CD14-positive monocyte (primary cell): ENCODE data around the gene PRR15. TPM values are rescaled to one million over a fixed set of nuclear protein-coding genes. Genes with fewer than 3 reads are reported as not detected.

Experiments
- DNase-seq, 3 donors: peaks; one replicate each; pipeline ENCODE4 v3.0.0-alpha.2; 2011 to 2022
- H2AFZ ChIP-seq: 2 replicates; pipeline ENCODE4 v1.6.0; 2012; ENCODE audit warnings: mild to moderate bottlenecking, low read depth, low read length, inconsistent platforms; ENCODE audit not compliant: insufficient read depth, poor library complexity, severe bottlenecking
- H3K27ac ChIP-seq, 2 donors: 1 replicate in 1 of 2; 2 replicates in 1 of 2; pipeline ENCODE4 v1.5.1; 2012 to 2013; ENCODE audit warnings: low read length in 2 of 2, control low read depth in 1 of 2, inconsistent platforms in 1 of 2, low read depth in 1 of 2, mild to moderate bottlenecking in 1 of 2
- H3K27me3 ChIP-seq, 2 donors: one replicate each; pipeline versions ENCODE4 v1.6.0 to v1.6.1; 2011 to 2013; ENCODE audit warnings: low read length in 2 of 2; ENCODE audit not compliant: control insufficient read depth in 2 of 2, insufficient read depth in 2 of 2
- H3K36me3 ChIP-seq, 2 donors: replicated peaks in 1 of 2; 1 replicate in 1 of 2; 2 replicates in 1 of 2; pipeline versions ENCODE4 v1.5.1 to v1.6.1; 2012 to 2013; ENCODE audit warnings: low read length in 2 of 2, control low read depth in 1 of 2, inconsistent platforms in 1 of 2, mild to moderate bottlenecking in 1 of 2; ENCODE audit not compliant: insufficient read depth in 2 of 2, control insufficient read depth in 1 of 2
- H3K4me1 ChIP-seq, 2 donors: 1 replicate in 1 of 2; 2 replicates in 1 of 2; pipeline versions ENCODE4 v1.5.1 to v1.6.1; 2012 to 2013; ENCODE audit warnings: low read length in 2 of 2, control low read depth in 1 of 2, inconsistent platforms in 1 of 2, mild to moderate bottlenecking in 1 of 2, moderate library complexity in 1 of 2; ENCODE audit not compliant: insufficient read depth in 2 of 2, control insufficient read depth in 1 of 2
- H3K4me2 ChIP-seq: replicated peaks from 2 replicates; pipeline ENCODE3; 2012; ENCODE audit warnings: low read length, moderate library complexity, mild to moderate bottlenecking; ENCODE audit not compliant: poor library complexity, severe bottlenecking; ENCODE audit errors: extremely low read depth
- H3K4me3 ChIP-seq, 3 experiments: fragments of 200-600 bp in 1 of 3; sonication (generic) in 1 of 3; replicated peaks in 1 of 3; 1 replicate in 2 of 3; 2 replicates in 1 of 3; pipeline ENCODE4 v1.5.1; 2011 to 2013; ENCODE audit warnings: low read length in 3 of 3, mild to moderate bottlenecking in 3 of 3, control low read depth in 2 of 3, low read depth in 2 of 3, inconsistent platforms in 1 of 3, moderate library complexity in 1 of 3
- H3K79me2 ChIP-seq: 2 replicates; pipeline ENCODE4 v1.6.0; 2012; ENCODE audit warnings: mild to moderate bottlenecking, control low read depth, inconsistent platforms, low read length, moderate library complexity; ENCODE audit not compliant: insufficient read depth
- H3K9ac ChIP-seq: 2 replicates; pipeline ENCODE4 v1.6.0; 2017; ENCODE audit warnings: low read length, mild to moderate bottlenecking; ENCODE audit not compliant: insufficient read depth, poor library complexity, severe bottlenecking
- H3K9me3 ChIP-seq, 2 donors: replicated peaks in 1 of 2; 1 replicate in 1 of 2; 2 replicates in 1 of 2; pipeline versions ENCODE4 v1.5.1 to v1.6.1; 2012 to 2013; ENCODE audit warnings: low read length in 2 of 2, control low read depth in 1 of 2; ENCODE audit not compliant: control insufficient read depth in 1 of 2, insufficient read depth in 1 of 2
- H4K20me1 ChIP-seq: 2 replicates; pipeline ENCODE4 v1.6.0; 2012; ENCODE audit warnings: mild to moderate bottlenecking, low read length, control low read depth, moderate library complexity; ENCODE audit not compliant: insufficient read depth
- H3K27ac Mint-ChIP-seq, 7 donors: one replicate each; pipeline ENCODE4 v1.8.0; 2020; ENCODE audit warnings: mild to moderate bottlenecking in 7 of 7, mixed read lengths in 7 of 7, moderate library complexity in 6 of 7, inconsistent platforms in 2 of 7
- H3K27me3 Mint-ChIP-seq, 3 donors: one replicate each; pipeline ENCODE4 v1.8.0; 2021 to 2022; ENCODE audit warnings: low read depth in 3 of 3, mild to moderate bottlenecking in 3 of 3, mixed read lengths in 3 of 3, moderate library complexity in 3 of 3, inconsistent platforms in 1 of 3
- H3K36me3 Mint-ChIP-seq, 2 donors: one replicate each; pipeline ENCODE4 v1.8.0; 2020; ENCODE audit warnings: mixed read lengths in 2 of 2, inconsistent platforms in 1 of 2, mild to moderate bottlenecking in 1 of 2
- H3K4me1 Mint-ChIP-seq: one replicate; pipeline ENCODE4 v1.8.0; 2020; ENCODE audit warnings: mild to moderate bottlenecking, mixed read lengths
- H3K4me3 Mint-ChIP-seq, 2 donors: one replicate each; pipeline ENCODE4 v1.8.0; 2020; ENCODE audit warnings: mild to moderate bottlenecking in 2 of 2, mixed read lengths in 2 of 2, moderate library complexity in 1 of 2
- H3K9me3 Mint-ChIP-seq, 7 donors: one replicate each; pipeline ENCODE4 v1.8.0; 2020 to 2022; ENCODE audit warnings: mixed read lengths in 7 of 7, mild to moderate bottlenecking in 6 of 7, moderate library complexity in 6 of 7, inconsistent platforms in 2 of 7
- WGBS: methylation state at CpG from one replicate; pipeline ENCODE4 v1.1.5; 2013; ENCODE audit warnings: missing lambda C conversion rate; ENCODE audit not compliant: insufficient coverage; 5-methylcytosine and 5-hydroxymethylcytosine counted together
- intact Hi-C, 2 donors: fragments of 100-400 bp; cut with micrococcal nuclease; formaldehyde crosslinking; loops; one replicate each; pipeline versions ENCODE4 v1.15.0 to v1.15.1; 2023
- polyA plus RNA-seq, 3 donors: library from polyadenylated mRNA; depleted of rRNA in 1 of 3; unstranded in 2 of 3; stranded (reverse) in 1 of 3; fragments of 300-500 nt in 2 of 3; fragments of >200 nt in 1 of 3; fragmentation: Illumina TruSeq in 2 of 3; gene quantifications; 1 replicate in 2 of 3; 2 replicates in 1 of 3; pipeline ENCODE4 v1.2.3, GENCODE V29; 2012 to 2021
- TF ChIP-seq, protein P1 (sequence below): fragments of 200-600 bp; IDR thresholded peaks from one replicate; pipeline ENCODE4 v1.8.0; 2022; ENCODE audit warnings: antibody characterized with exemption, mild to moderate bottlenecking

PRR15 gene
- polyA plus RNA-seq, 3 donors = not detected

DNA sequence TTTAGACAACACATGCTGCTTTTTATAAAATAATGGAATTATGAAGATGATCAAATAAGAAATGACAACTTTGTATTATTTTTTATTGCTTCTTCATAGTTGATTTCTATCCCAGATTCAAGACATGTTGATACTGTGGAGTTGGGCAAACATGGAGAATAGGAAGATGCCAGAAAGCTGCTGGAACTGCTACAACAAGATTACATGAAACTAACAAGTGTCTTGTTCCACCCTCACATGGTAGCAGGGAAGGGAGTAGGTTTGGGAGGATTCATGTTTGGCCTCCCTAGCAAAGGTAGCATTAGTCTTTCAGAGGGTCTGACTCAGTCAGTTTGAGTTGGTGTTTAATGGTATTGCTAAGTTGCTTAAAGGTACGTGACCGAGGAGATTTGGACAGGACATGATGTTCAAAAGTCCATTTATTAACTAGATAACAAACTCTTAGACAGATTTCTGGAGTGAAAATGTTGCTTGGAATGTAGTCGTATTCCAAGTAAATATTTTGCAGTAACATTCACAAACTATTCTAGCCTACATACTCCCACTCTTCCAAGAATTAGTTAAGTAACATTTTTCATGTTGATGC lies 33.1 kb downstream of the PRR15 start:
- Histone ChIP-seq H4K20me1 (no peaks in the 10 kb centered on the region), H3K27ac (no peak overlapping the region), H2AFZ (no peak overlapping the region), H3K4me2 (no peak overlapping the region), H3K27me3 (no peaks in the 10 kb centered on the region), H3K4me3 (no peak overlapping the region), H3K79me2 (no peaks in the 10 kb centered on the region), H3K4me1 (no peaks in the 10 kb centered on the region), H3K36me3 (no peaks in the 10 kb centered on the region), H3K9ac (no peak overlapping the region), H3K9me3 (no peaks in the 10 kb centered on the region)
- Mint-ChIP-seq H3K4me1 (no peaks in the 10 kb centered on the region), H3K27ac (no peak overlapping the region), H3K4me3 (no peak overlapping the region), H3K27me3 (peaks cover 0 to 3% (median 2%) of the 10 kb centered on the region in 3 donors), H3K9me3 (peaks cover 0 to 3% (median 0%) of the 10 kb centered on the region in 7 donors), H3K36me3 (no peaks in the 10 kb centered on the region)
- intact Hi-C loops = no loop called here
- TF ChIP-seq, protein P1, sequence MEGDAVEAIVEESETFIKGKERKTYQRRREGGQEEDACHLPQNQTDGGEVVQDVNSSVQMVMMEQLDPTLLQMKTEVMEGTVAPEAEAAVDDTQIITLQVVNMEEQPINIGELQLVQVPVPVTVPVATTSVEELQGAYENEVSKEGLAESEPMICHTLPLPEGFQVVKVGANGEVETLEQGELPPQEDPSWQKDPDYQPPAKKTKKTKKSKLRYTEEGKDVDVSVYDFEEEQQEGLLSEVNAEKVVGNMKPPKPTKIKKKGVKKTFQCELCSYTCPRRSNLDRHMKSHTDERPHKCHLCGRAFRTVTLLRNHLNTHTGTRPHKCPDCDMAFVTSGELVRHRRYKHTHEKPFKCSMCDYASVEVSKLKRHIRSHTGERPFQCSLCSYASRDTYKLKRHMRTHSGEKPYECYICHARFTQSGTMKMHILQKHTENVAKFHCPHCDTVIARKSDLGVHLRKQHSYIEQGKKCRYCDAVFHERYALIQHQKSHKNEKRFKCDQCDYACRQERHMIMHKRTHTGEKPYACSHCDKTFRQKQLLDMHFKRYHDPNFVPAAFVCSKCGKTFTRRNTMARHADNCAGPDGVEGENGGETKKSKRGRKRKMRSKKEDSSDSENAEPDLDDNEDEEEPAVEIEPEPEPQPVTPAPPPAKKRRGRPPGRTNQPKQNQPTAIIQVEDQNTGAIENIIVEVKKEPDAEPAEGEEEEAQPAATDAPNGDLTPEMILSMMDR = no peak
- DNase-seq = no peak
- no CpG with 5 or more reads among the region's 3 CpGs for WGBS

DNA sequence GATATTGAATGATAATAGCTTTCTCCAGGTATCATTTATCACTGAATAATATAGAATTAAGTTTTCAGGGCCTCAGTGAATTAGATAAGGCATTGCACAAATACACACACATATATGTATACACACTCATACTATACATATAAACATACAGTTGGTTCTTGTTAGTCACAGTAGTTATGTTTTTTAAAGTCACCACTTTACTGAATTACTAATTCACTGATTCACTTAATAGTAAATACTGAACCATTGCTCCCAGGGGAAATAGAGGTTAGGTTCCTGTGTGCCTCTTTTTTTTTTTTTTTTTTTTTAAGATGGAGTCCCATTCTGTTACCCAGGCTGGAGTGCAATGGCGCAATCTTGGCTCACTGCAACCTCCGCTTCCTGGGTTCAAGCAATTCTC lies 33.6 kb downstream of the PRR15 start:
- Mint-ChIP-seq H3K36me3 (no peaks in the 10 kb centered on the region), H3K9me3 (peaks cover 0 to 3% (median 0%) of the 10 kb centered on the region in 7 donors), H3K27me3 (peaks cover 0 to 3% (median 2%) of the 10 kb centered on the region in 3 donors), H3K27ac (no peak overlapping the region), H3K4me1 (no peaks in the 10 kb centered on the region), H3K4me3 (no peak overlapping the region)
- H3K27ac ChIP-seq = no peak overlapping the region
- H3K4me3 ChIP-seq = no peak overlapping the region
- TF ChIP-seq, protein P1 = no peak
- no CpG with 5 or more reads among the region's 2 CpGs for WGBS
- DNase-seq = no peak
- H3K4me1 ChIP-seq = no peaks in the 10 kb centered on the region
- H3K27me3 ChIP-seq = no peaks in the 10 kb centered on the region
- no peak overlapping the region for H3K9ac ChIP-seq
- intact Hi-C loops = no loop called here
- H3K4me2 ChIP-seq = no peak overlapping the region
- H3K36me3 ChIP-seq = no peaks in the 10 kb centered on the region
- no peaks in the 10 kb centered on the region for H3K9me3 ChIP-seq
- no peaks in the 10 kb centered on the region for H4K20me1 ChIP-seq
- no peaks in the 10 kb centered on the region for H3K79me2 ChIP-seq
- H2AFZ ChIP-seq = no peak overlapping the region
